RPMI7951 (cell line): ENCODE measurements around the gene MNAT1. TPM values are rescaled to one million over a fixed set of nuclear protein-coding genes. Genes with fewer than 3 reads are reported as not detected.
A peak's percentile ranks its signal among the peaks of the same experiment; 100 is the strongest.
"Not testable (repeated sequence)": the region's sequence is repeated elsewhere in the genome, so short reads cannot be mapped to it uniquely, and the experiment has no call there.

Experiments
- DNase-seq: peaks from one replicate; pipeline ENCODE4 v3.0.0-alpha.2; 2012; ENCODE audit warnings: low read depth
- total RNA-seq: library from RNA; depleted of rRNA; stranded (reverse); fragments of >200 nt; shearing (Covaris generic); gene quantifications from 2 replicates; pipeline ENCODE4 v1.2.3, GENCODE V29; 2014; rRNA removed

Gene MNAT1
- 56.9 and 75.5 TPM in 2 replicates for total RNA-seq

GRCh38 chr14:60734465-60735242 is at the start of gene MNAT1:
Gene MNAT1 (plus strand): TSS chr14:60734761. CDS start chr14:60734863, 102 bp downstream.
- peak; percentile 79 for DNase-seq

GRCh38 chr14:60686865-60687264 is 47.7 kb upstream of the MNAT1 start:
- DNase-seq: no peak

- DNase-seq: no peak
Observed at GRCh38 chr14:60691383-60692113, 43.0 kb upstream of the MNAT1 start.

GRCh38 chr14:60695327-60695726 is 39.2 kb upstream of the MNAT1 start:
- DNase-seq: no peak

GRCh38 chr14:60700598-60700997 is 34.0 kb upstream of the MNAT1 start:
- no peak for DNase-seq

- no peak for DNase-seq
Observed at GRCh38 chr14:60705100-60705499, 29.5 kb upstream of the MNAT1 start.

GRCh38 chr14:60707858-60708257 is 26.7 kb upstream of the MNAT1 start:
- DNase-seq: no peak

GRCh38 chr14:60710494-60710893 is 24.1 kb upstream of the MNAT1 start:
- no peak for DNase-seq

GRCh38 chr14:60713513-60713912 is 21.0 kb upstream of the MNAT1 start:
- DNase-seq: no peak

GRCh38 chr14:60720391-60720790 is 14.2 kb upstream of the MNAT1 start:
- no peak for DNase-seq

- DNase-seq: no peak
Observed at GRCh38 chr14:60720962-60721325, 13.6 kb upstream of the MNAT1 start.

GRCh38 chr14:60721326-60722106 is 13.0 kb upstream of the MNAT1 start:
- no peak for DNase-seq

GRCh38 chr14:60722107-60722356 is 12.5 kb upstream of the MNAT1 start:
- DNase-seq: no peak

GRCh38 chr14:60722357-60723115 is 12.0 kb upstream of the MNAT1 start:
- peak; percentile 55 for DNase-seq

GRCh38 chr14:60723116-60723906 is 11.2 kb upstream of the MNAT1 start:
- DNase-seq: peak; percentile 46

GRCh38 chr14:60723907-60724618 is 10.5 kb upstream of the MNAT1 start, which contains the start of gene SIX4:
Gene SIX4 (minus strand): TSS chr14:60724351. CDS start chr14:60724074, 277 bp downstream.
- DNase-seq: peak; percentile 77

GRCh38 chr14:60731291-60731690 is 3.3 kb upstream of the MNAT1 start:
- DNase-seq: not testable (repeated sequence)

- no peak for DNase-seq
Observed at GRCh38 chr14:60732840-60733483, 1.6 kb upstream of the MNAT1 start.

- no peak for DNase-seq
Observed at GRCh38 chr14:60735416-60735815, 855 bp downstream of the MNAT1 start.

GRCh38 chr14:60736494-60736893 is 1.9 kb downstream of the MNAT1 start:
- peak; percentile 67 for DNase-seq
